ENCODE data around the gene TXN2.

DNA sequence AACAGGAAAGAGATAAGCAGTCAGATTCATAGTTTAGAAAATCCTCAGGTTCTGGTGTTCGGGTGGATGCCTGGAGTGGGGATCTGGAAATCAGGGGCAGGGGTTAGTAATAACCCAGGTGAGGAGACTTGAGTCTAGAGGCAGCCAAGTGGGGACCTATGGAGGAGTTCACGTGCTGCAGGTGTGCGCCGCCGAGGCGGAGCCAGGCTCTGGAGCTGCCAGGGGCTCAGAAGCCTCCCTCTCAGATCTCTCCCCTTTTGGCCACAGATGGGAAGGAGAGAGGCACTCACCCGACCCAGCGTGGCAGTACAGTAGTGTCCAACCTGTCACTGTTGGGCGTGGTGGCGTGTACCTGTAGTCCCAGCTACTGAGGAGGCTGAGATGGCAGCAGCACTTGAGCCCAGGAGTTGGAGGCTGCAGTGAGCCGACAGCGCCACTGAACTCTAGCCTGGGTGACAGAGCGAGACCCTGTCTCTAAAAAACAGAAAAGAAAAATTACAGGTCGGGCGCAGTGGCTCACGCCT lies 27.5 kb downstream of the TXN2 start:
- TF ChIP-seq EZH2 (IDR thresholded peaks at IDR 0.05; ENCODE audit: insufficient read depth, low read length) (no peak), CTCF (IDR thresholded peaks at IDR 0.05; ENCODE audit: insufficient read depth, low read depth, low read length) (no peak)
